ENCODE measurements around the gene EVL.

DNA sequence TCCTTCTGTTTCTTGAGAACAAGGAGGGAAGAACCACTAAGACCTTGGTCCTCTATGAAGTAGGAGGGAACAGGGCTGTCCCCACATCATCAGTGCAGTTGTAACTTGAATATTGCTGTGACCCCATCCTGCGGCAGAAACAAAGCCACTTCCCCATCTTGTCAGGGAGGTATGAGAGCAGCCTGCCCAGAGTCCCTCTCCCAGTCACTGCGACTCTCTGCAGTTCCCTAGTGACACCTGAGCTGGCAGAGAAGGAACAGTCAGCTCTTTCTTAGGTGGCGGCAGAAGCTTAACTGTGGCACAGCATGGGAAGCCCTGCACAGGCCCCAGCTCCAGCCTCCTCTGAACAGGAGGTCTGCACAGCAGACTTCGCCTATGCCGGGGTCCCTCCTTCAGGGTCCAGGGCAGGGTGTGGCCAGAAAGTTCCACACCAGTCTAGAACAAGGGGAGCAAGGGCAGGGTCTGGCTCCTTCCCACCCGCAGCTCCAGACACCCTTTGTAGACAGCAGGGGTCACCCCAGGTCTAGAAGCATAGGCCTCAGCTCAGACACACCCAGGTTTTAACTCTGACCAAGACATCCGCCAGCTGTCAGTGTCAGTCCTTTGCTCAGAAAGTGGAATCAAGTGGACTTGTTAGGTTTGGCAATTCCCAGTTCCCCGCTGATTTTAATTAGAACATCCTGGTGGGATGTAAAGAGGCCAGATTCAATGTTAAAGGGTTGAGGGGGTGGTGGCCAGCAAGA lies 57.4 kb downstream of the EVL start:
- TF ChIP-seq, protein P1, sequence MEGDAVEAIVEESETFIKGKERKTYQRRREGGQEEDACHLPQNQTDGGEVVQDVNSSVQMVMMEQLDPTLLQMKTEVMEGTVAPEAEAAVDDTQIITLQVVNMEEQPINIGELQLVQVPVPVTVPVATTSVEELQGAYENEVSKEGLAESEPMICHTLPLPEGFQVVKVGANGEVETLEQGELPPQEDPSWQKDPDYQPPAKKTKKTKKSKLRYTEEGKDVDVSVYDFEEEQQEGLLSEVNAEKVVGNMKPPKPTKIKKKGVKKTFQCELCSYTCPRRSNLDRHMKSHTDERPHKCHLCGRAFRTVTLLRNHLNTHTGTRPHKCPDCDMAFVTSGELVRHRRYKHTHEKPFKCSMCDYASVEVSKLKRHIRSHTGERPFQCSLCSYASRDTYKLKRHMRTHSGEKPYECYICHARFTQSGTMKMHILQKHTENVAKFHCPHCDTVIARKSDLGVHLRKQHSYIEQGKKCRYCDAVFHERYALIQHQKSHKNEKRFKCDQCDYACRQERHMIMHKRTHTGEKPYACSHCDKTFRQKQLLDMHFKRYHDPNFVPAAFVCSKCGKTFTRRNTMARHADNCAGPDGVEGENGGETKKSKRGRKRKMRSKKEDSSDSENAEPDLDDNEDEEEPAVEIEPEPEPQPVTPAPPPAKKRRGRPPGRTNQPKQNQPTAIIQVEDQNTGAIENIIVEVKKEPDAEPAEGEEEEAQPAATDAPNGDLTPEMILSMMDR (conservative IDR thresholded peaks at IDR 0.05) = no peak
- TF ChIP-seq ZFX (IDR thresholded peaks at IDR 0.05) = no peak

Data from C4-2B (cell line).